Left ventricle myocardium superior (tissue), 1 donor: ENCODE measurements around the gene SOX5. TPM values are rescaled to one million over a fixed set of nuclear protein-coding genes. Genes with fewer than 3 reads are reported as not detected.
"Not testable (repeated sequence)": the region's sequence is repeated elsewhere in the genome, so short reads cannot be mapped to it uniquely, and the experiment has no call there.

Experiments
- ATAC-seq: fragments of 200-7000 bp; cut with Tn5 transposase; one replicate; pipeline ENCODE4 v1.9.1; 2020; ENCODE audit warnings: mild to moderate bottlenecking, moderate library complexity
- DNase-seq: peaks from one replicate; pipeline ENCODE4 v3.0.0-alpha.2; 2020
- intact Hi-C: fragments of 100-400 bp; cut with micrococcal nuclease; formaldehyde crosslinking; loops from one replicate; pipeline ENCODE4 v1.11.0; 2022
- total RNA-seq: library from RNA; stranded (reverse); fragmentation: NEBNext Ultra II Directional; extraction: Animal tissue kit (Norgen Biotek cat#: 25700); gene quantifications from one replicate; pipeline ENCODE4 v1.2.1, GENCODE V29; 2021
- donor health status: DM: no; HTN: yes; CAD: no; lungs with severe emphysema.

Gene SOX5
- total RNA-seq, 1 donor from 2014 or later = 4.0 TPM

- intact Hi-C loops = no loop called here
- no peak for DNase-seq
- ATAC-seq = no peak
Observed at GRCh38 chr12:23855813-23856212, 93.7 kb downstream of the SOX5 start.

DNA sequence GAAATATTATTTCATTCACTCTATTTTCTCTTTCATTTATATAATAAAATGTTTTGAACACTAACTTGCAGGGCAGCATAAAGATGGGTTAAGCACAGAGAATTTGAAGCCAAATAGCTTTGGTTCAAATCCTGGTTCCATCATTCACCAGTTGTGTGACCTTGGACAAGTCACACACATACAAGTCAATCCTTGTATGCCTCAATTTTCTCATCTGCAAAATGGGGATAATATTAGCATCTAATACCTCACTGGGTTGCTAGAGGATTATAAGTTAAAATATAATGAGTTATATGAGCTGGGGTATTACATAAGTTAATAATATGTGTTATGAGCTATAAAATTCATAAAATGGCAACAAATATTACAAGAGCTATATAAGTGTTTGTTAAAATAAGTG is 94.9 kb downstream of the SOX5 start:
- intact Hi-C loops = no loop called here
- ATAC-seq (no peak), DNase-seq (no peak)

- intact Hi-C loops = no loop called here
- ATAC-seq (no peak), DNase-seq (no peak)
Observed at GRCh38 chr12:23853640-23854039, 95.8 kb downstream of the SOX5 start.

GRCh38 chr12:23851602-23852001 is 97.9 kb downstream of the SOX5 start:
- DNase-seq (no peak), ATAC-seq (no peak)
- intact Hi-C loops = no loop called here

DNA sequence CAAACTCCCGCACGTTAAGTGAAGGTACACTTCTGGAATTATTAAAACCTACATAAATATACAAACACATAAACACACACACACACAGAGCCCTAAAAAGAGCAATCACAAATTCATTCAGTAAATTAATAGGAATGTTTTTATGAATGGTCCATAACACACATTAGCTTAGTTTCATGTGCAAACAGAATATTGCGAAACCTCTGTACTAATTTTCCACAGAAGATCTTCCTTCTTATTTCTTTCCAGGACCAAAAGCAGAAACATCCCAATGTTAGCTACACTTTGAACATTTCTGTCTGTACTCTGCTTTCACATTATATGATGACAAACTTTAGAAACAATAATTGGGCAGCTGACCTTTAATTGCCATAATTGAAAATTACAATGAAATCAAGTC is 101.6 kb downstream of the SOX5 start:
- ATAC-seq = no peak
- intact Hi-C loops = no loop called here
- no peak for DNase-seq

DNA sequence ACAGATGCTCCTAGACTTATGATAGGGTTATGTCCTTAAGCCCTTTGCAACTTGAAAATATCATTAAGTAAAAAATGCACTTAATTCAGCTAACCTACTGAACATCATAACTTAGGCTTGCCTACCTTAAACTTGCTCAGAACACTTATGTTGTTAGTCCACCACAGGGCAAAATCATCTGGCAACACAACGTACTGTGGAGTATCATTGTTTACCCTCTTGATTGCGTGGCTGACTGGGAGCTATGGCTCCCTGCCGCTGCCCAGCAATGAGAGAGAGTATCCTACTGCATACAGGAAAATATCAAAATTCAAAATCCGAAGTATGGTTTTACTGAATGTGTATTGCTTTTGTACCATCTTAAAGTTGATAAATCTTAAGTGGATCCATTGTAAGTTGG is 105.5 kb downstream of the SOX5 start:
- ATAC-seq (no peak), DNase-seq (no peak)
- intact Hi-C loops = no loop called here

- DNase-seq (no peak), ATAC-seq (no peak)
- intact Hi-C loops = no loop called here
Observed at GRCh38 chr12:23834076-23834475, 115.4 kb downstream of the SOX5 start.

GRCh38 chr12:23831739-23832138 is 117.7 kb downstream of the SOX5 start:
- intact Hi-C loops = no loop called here
- no peak for DNase-seq
- ATAC-seq = no peak

DNA sequence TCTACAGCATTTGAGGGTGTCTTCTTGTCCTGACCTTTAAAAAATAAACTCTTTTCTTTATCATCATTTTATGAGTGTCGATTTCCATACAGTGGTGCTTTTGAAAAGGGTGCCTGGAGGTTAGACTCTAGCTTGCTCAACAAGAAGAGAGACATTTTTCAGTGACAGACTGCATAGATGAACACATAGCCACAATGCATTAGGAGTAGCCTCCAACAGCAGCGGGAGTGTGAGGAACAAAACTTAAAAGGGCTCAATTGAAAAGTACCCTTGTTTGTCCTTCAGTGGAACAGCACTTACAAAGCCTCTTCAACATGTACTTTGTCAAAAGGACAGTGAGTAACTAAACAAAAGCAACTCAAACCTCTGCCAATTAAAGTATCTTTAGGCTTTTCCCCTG is 119.3 kb downstream of the SOX5 start:
- DNase-seq (no peak), ATAC-seq (no peak)
- intact Hi-C loops = no loop called here

GRCh38 chr12:23827353-23827752 is 122.1 kb downstream of the SOX5 start:
- ATAC-seq (no peak), DNase-seq (no peak)
- intact Hi-C loops = no loop called here

- intact Hi-C loops, ATAC-seq, DNase-seq: not testable (repeated sequence)
Observed at GRCh38 chr12:23825124-23825523, 124.3 kb downstream of the SOX5 start.

DNA sequence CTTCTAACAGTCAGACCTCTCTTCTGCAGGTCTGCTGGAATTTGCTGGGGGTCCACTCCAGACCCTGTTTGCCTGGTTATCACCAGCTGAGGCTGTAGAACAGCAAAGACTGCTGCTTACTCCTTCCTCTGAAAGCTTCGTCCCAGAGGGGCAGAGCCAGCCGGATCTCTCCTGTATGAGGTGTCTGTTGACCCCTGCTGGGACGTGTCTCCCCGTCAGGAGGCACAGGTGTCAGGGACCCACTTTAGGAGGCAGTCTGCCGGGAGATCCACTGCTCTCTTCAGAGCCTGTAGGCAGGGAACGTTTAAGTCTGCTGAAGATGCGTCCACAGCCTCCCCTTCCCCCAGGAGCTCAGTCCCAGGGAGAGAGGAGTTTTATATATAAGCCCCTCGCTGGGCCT is 125.1 kb downstream of the SOX5 start:
- no peak for ATAC-seq
- DNase-seq = peak; percentile 15
- intact Hi-C loops = no loop called here

GRCh38 chr12:23822883-23823282 is 126.6 kb downstream of the SOX5 start:
- intact Hi-C loops, DNase-seq, ATAC-seq: not testable (repeated sequence)

GRCh38 chr12:23817345-23817744 is 132.1 kb downstream of the SOX5 start:
- intact Hi-C loops = no loop called here
- ATAC-seq (no peak), DNase-seq (no peak)

DNA sequence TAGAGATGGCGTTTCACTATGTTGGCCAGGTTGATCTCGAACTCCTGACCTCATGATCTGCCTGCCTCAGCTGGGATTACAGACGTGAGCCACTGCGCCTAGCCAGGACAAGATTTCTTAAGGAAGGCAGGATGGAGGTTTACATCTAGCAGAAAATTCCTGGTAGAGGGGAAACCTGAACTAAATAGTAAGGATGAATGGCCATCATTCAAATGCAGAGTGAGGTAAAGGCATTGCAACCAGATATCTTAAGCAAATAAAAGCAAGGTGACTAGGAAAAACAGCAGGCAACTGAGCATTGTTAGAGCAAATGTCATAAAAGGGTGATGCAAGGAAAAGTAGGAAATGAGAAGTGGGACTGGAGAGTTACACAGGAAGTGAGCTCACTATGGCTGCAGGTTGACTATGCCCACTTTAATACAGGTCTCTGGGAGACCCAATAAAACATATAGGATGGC is 133.0 kb downstream of the SOX5 start:
- no peak for DNase-seq

DNA sequence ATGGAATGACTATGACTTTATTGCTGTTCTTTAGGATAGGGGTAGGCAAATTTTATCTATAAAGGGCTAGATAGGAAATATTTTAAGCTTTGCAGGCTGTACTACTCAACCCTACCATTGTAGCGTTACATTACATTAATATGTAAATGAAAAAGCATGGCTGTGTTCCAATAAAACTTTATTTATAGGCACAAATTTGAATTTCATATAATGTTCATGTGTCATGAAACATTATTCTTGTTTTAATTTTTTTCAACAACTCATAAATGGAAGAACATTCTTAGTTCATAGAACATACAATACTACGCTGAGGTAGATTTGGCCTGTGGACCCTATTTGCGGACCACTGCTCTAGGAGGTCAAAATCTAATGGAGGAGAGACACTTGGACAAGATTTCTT is 133.7 kb downstream of the SOX5 start:
- ATAC-seq (no peak), DNase-seq (no peak)
- intact Hi-C loops = no loop called here

More for the DNA sequence above, 133.0 kb downstream of the SOX5 start:
- no peak for ATAC-seq
- intact Hi-C loops = no loop called here

DNA sequence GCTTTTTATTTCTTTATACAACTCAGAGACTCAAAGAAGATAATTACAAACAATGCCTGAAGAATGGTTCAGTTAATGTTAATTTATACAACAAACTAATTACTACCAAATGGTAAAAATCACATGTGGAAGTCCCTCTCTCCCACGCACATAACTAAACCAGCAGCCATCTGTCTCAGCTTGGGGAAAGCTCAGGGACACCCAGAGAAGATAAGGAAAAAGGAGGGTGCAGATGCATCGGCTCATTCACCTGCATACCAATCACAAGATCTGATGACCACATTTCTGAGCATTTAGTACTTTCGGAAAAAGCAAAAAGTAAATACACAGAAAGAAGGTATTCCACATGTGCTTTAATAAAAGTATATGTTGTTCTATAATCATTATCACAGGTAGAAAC is 136.3 kb downstream of the SOX5 start:
- ATAC-seq = no peak
- intact Hi-C loops = no loop called here
- DNase-seq = no peak

GRCh38 chr12:23810329-23810902 is 139.1 kb downstream of the SOX5 start:
- ATAC-seq (no peak), DNase-seq (no peak)
- intact Hi-C loops = no loop called here

GRCh38 chr12:23803540-23803939 is 145.9 kb downstream of the SOX5 start:
- no peak for DNase-seq
- ATAC-seq = no peak
- intact Hi-C loops = no loop called here

DNA sequence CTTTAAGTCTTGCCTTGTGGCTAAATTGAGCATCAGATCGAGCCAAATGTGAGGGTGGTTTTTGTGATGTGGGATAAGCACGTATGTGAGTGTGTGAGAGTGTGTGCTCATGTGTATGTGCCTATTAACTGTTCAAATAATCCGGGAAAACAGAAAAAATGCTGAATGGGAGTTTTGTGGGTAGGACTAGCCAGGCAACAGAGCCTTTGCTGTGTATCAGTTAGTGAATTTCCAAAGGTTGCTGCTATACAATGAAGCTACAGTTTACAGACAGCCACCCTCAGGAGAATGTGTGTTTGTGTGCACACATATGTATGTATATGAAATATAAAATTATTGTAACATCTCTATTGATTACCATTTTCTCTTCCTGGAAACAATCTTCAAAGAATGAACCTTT is 154.0 kb downstream of the SOX5 start:
- DNase-seq (no peak), ATAC-seq (no peak)
- intact Hi-C loops = no loop called here

GRCh38 chr12:23781118-23781517 is 168.4 kb downstream of the SOX5 start:
- intact Hi-C loops = no loop called here

GRCh38 chr12:23775208-23775607 is 174.3 kb downstream of the SOX5 start:
- intact Hi-C loops = no loop called here
- DNase-seq (no peak), ATAC-seq (no peak)

More at GRCh38 chr12:23781118-23781517, 168.4 kb downstream of the SOX5 start:
- no peak for ATAC-seq
- no peak for DNase-seq
